B cell (primary cell): Measurements from ENCODE around the gene VAV2. TPM values are rescaled to one million over a fixed set of nuclear protein-coding genes. Genes with fewer than 3 reads are reported as not detected.

ENCODE experiments used
- ATAC-seq: fragments of 200-7000 bp; cut with Tn5 transposase; one replicate; pipeline ENCODE4 v1.10.0; 2021; ENCODE audit warnings: low read depth, mild to moderate bottlenecking, moderate number of reproducible peaks, moderate library complexity
- CTCF ChIA-PET: fragments of 350-600 bp; sonication (Branson Sonifier 250); formaldehyde crosslinking; loops from one replicate; lab custom pipeline; 2021; ENCODE audit warnings: antibody characterized with exemption, inconsistent platforms; lab: Charles Lee
- POLR2A ChIA-PET: fragments of 350-600 bp; sonication (Branson Sonifier 250); formaldehyde crosslinking; loops from one replicate; lab custom pipeline; 2021; ENCODE audit warnings: antibody characterized with exemption; lab: Charles Lee
- DNase-seq: peaks from one replicate; pipeline ENCODE4 v3.0.0; 2013
- H2AFZ ChIP-seq: 2 replicates; pipeline ENCODE4 v1.6.1; 2012; ENCODE audit warnings: mild to moderate bottlenecking, low read depth, low read length; ENCODE audit not compliant: insufficient read depth, poor library complexity, severe bottlenecking
- H3K27ac ChIP-seq, 2 donors: 1 replicate in 1 of 2; 2 replicates in 1 of 2; pipeline ENCODE4 v1.5.1; 2012 to 2013; ENCODE audit warnings: low read length in 2 of 2, mild to moderate bottlenecking in 2 of 2, moderate library complexity in 1 of 2
- H3K27me3 ChIP-seq, 4 experiments: fragments of 200-600 bp in 1 of 4; sonication (generic) in 1 of 4; replicated peaks in 1 of 4; 1 replicate in 2 of 4; 2 replicates in 2 of 4; pipeline versions ENCODE4 v1.6.1 to v1.7.0; 2013 to 2016; ENCODE audit warnings: low read length in 3 of 4, mild to moderate bottlenecking in 2 of 4, mixed read lengths in 1 of 4, moderate library complexity in 1 of 4; ENCODE audit not compliant: insufficient read depth in 4 of 4, control insufficient read depth in 3 of 4; ENCODE audit errors: control extremely low read depth in 1 of 4
- H3K36me3 ChIP-seq, 2 experiments: replicated peaks in 1 of 2; 1 replicate in 1 of 2; 2 replicates in 1 of 2; pipeline versions ENCODE4 v1.6.1 to v1.7.1; 2013; ENCODE audit warnings: low read length in 1 of 2; ENCODE audit not compliant: insufficient read depth in 2 of 2, control insufficient read depth in 1 of 2; ENCODE audit errors: control extremely low read depth in 1 of 2, extremely low read depth in 1 of 2
- H3K4me1 ChIP-seq, 2 donors: fragments of 200-600 bp in 1 of 2; sonication (generic) in 1 of 2; 1 replicate in 1 of 2; 2 replicates in 1 of 2; pipeline versions ENCODE4 v1.5.1 to v1.6.1; 2013 to 2017; ENCODE audit warnings: low read length in 2 of 2; ENCODE audit not compliant: control insufficient read depth in 2 of 2, insufficient read depth in 2 of 2
- H3K4me2 ChIP-seq: replicated peaks from 2 replicates; pipeline ENCODE3; 2012; ENCODE audit warnings: mild to moderate bottlenecking, low read depth, low read length; ENCODE audit not compliant: poor library complexity, severe bottlenecking
- H3K4me3 ChIP-seq, 5 experiments: fragments of 200-600 bp in 1 of 5; sonication (generic) in 1 of 5; 1 replicate in 3 of 5; 2 replicates in 2 of 5; pipeline versions ENCODE4 v1.5.1 to v1.7.0; 2011 to 2016; ENCODE audit warnings: low read length in 4 of 5, mild to moderate bottlenecking in 4 of 5, low read depth in 2 of 5, control low read depth in 1 of 5, moderate library complexity in 1 of 5; ENCODE audit not compliant: insufficient read depth in 1 of 5; ENCODE audit errors: control extremely low read depth in 1 of 5, extremely low read depth in 1 of 5
- H3K79me2 ChIP-seq: fragments of 200-600 bp; sonication (generic); one replicate; pipeline ENCODE4 v1.6.0; 2016; ENCODE audit warnings: low read length; ENCODE audit not compliant: control insufficient read depth, insufficient read depth
- H3K9ac ChIP-seq: fragments of 200-600 bp; sonication (generic); 2 replicates; pipeline ENCODE4 v1.6.1; 2017; ENCODE audit warnings: mild to moderate bottlenecking, low read length, moderate library complexity
- H3K9me3 ChIP-seq, 3 donors: one replicate each; pipeline versions ENCODE4 v1.6.1 to v1.7.1; 2013; ENCODE audit warnings: low read length in 2 of 3; ENCODE audit not compliant: control insufficient read depth in 2 of 3, insufficient read depth in 1 of 3; ENCODE audit errors: control extremely low read depth in 1 of 3
- H4K20me1 ChIP-seq: 2 replicates; pipeline ENCODE4 v1.6.0; 2012; ENCODE audit warnings: mild to moderate bottlenecking, low read length; ENCODE audit not compliant: insufficient read depth, control insufficient read depth, poor library complexity, severe bottlenecking
- H3K27ac Mint-ChIP-seq: one replicate; pipeline ENCODE4 v1.8.0; 2021; ENCODE audit warnings: mixed read lengths
- H3K27me3 Mint-ChIP-seq: one replicate; pipeline ENCODE4 v1.8.0; 2021; ENCODE audit warnings: mixed read lengths
- H3K4me1 Mint-ChIP-seq: one replicate; pipeline ENCODE4 v1.8.0; 2021; ENCODE audit warnings: mixed read lengths
- H3K4me3 Mint-ChIP-seq: one replicate; pipeline ENCODE4 v1.8.0; 2021; ENCODE audit warnings: mixed read lengths
- H3K9me3 Mint-ChIP-seq: one replicate; pipeline ENCODE4 v1.8.0; 2022; ENCODE audit warnings: mixed read lengths; ENCODE audit not compliant: insufficient read depth
- EZH2 ChIP-seq: IDR thresholded peaks from 2 replicates; pipeline ENCODE4 v1.6.1; 2012; ENCODE audit warnings: borderline replicate concordance, low read depth, mild to moderate bottlenecking, moderate library complexity, low read length; ENCODE audit not compliant: insufficient read depth, poor library complexity, severe bottlenecking
- WGBS: methylation state at CpG from one replicate; pipeline ENCODE4 v1.1.5; 2013; ENCODE audit warnings: missing lambda C conversion rate; ENCODE audit not compliant: insufficient coverage; 5-methylcytosine and 5-hydroxymethylcytosine counted together
- intact Hi-C: fragments of 100-400 bp; cut with micrococcal nuclease; formaldehyde crosslinking; loops from one replicate; pipeline ENCODE4 v1.10.0; 2022
- polyA plus RNA-seq: library from polyadenylated mRNA; depleted of rRNA; stranded (reverse); fragments of >200 nt; gene quantifications from 2 replicates; pipeline ENCODE4 v1.2.3, GENCODE V29; 2012
- total RNA-seq, 2 donors: library from RNA; stranded (reverse); fragments of 120-200 nt in 1 of 2; gene quantifications; 1 replicate in 1 of 2; 2 replicates in 1 of 2; pipeline versions ENCODE4 v1.2.3 to v1.2.4, GENCODE V29; 2013 to 2022
- TF ChIP-seq, protein P1 (sequence below): fragments of 200-600 bp; IDR thresholded peaks from one replicate; pipeline ENCODE4 v1.8.0; 2022; ENCODE audit warnings: antibody characterized with exemption, mild to moderate bottlenecking

VAV2 gene
- total and polyA plus RNA-seq, 2 donors (not counting 1 experiment from before 2014, with no cell fraction given) = 34.4 to 128 TPM

- ATAC-seq = no peak
- intact Hi-C loops = no loop called here
Observed at GRCh38 chr9:133832877-133833276, 159.2 kb downstream of the VAV2 start.

GRCh38 chr9:133830711-133831110 lies 161.4 kb downstream of the VAV2 start:
- intact Hi-C loops = no loop called here
- 100% methylated on average over 2 of the region's 3 CpGs for WGBS
- no peak for ATAC-seq
- Histone ChIP-seq H4K20me1 (peaks cover 39% of the 10 kb centered on the region), H3K4me1 (peaks cover 2 to 4% of the 10 kb centered on the region in 2 donors), H3K27ac (peak overlapping the region in 1 of 2 donors; percentile 50), H3K36me3 (peaks cover 0 to 30% of the 10 kb centered on the region in 2 experiments), H3K4me2 (no peak overlapping the region), H3K9me3 (no peaks in the 10 kb centered on the region), H3K4me3 (no peak overlapping the region), H3K27me3 (no peaks in the 10 kb centered on the region), H2AFZ (no peak overlapping the region), H3K79me2 (peaks cover 47% of the 10 kb centered on the region), H3K9ac (no peak overlapping the region)
- ChIA-PET POLR2A (no interaction called here), CTCF (interaction anchor here (1.2 to 2.0 kb wide), 2 partner anchors 37 to 163 kb away, joined by 4 to 5 read pairs; no protein-coding TSS in a partner anchor)
- no peak for DNase-seq
- H3K4me1 Mint-ChIP-seq = peaks cover 33% of the 10 kb centered on the region
- no peaks in the 10 kb centered on the region for H3K27me3 Mint-ChIP-seq
- H3K9me3 Mint-ChIP-seq = no peaks in the 10 kb centered on the region
- TF ChIP-seq, protein P1, sequence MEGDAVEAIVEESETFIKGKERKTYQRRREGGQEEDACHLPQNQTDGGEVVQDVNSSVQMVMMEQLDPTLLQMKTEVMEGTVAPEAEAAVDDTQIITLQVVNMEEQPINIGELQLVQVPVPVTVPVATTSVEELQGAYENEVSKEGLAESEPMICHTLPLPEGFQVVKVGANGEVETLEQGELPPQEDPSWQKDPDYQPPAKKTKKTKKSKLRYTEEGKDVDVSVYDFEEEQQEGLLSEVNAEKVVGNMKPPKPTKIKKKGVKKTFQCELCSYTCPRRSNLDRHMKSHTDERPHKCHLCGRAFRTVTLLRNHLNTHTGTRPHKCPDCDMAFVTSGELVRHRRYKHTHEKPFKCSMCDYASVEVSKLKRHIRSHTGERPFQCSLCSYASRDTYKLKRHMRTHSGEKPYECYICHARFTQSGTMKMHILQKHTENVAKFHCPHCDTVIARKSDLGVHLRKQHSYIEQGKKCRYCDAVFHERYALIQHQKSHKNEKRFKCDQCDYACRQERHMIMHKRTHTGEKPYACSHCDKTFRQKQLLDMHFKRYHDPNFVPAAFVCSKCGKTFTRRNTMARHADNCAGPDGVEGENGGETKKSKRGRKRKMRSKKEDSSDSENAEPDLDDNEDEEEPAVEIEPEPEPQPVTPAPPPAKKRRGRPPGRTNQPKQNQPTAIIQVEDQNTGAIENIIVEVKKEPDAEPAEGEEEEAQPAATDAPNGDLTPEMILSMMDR = no peak
- TF ChIP-seq EZH2 = no peak
- H3K27ac Mint-ChIP-seq = peak overlapping the region; percentile 52
- H3K4me3 Mint-ChIP-seq = no peak overlapping the region

More at GRCh38 chr9:133832877-133833276, 159.2 kb downstream of the VAV2 start:
- ChIA-PET CTCF (no interaction called here), POLR2A (no interaction called here)
- Histone ChIP-seq H3K27me3 (no peaks in the 10 kb centered on the region), H3K36me3 (peaks cover 0 to 32% of the 10 kb centered on the region in 2 experiments), H4K20me1 (peaks cover 55% of the 10 kb centered on the region), H3K4me1 (peaks cover 0 to 2% of the 10 kb centered on the region in 2 donors), H3K4me3 (no peak overlapping the region), H3K9me3 (no peaks in the 10 kb centered on the region), H3K4me2 (no peak overlapping the region), H3K27ac (no peak overlapping the region), H2AFZ (no peak overlapping the region), H3K9ac (no peak overlapping the region), H3K79me2 (peaks cover 58% of the 10 kb centered on the region)
- H3K9me3 Mint-ChIP-seq = no peaks in the 10 kb centered on the region
- H3K27me3 Mint-ChIP-seq = no peaks in the 10 kb centered on the region
- WGBS = 93% methylated on average over 6 of the region's 8 CpGs
- peaks cover 28% of the 10 kb centered on the region for H3K4me1 Mint-ChIP-seq
- DNase-seq = no peak
- TF ChIP-seq, protein P1 = no peak
- no peak for TF ChIP-seq EZH2
- H3K4me3 Mint-ChIP-seq = no peak overlapping the region
- H3K27ac Mint-ChIP-seq = no peak overlapping the region
